Smooth muscle cell (in vitro differentiated cells): ENCODE data around the gene KLF13. TPM values are rescaled to one million over a fixed set of nuclear protein-coding genes. Genes with fewer than 3 reads are reported as not detected.

Experiments used
- DNase-seq: peaks from one replicate; lab custom pipeline; 2025; ENCODE audit not compliant: unreplicated experiment; lab: John Stamatoyannopoulos, UW
- H2AFZ ChIP-seq: fragments of 200-600 bp; sonication (generic); 2 replicates; pipeline ENCODE4 v1.6.0; 2016; ENCODE audit warnings: antibody characterized with exemption, low read depth, mild to moderate bottlenecking
- H3F3A ChIP-seq: fragments of 200-600 bp; sonication (generic); 2 replicates; pipeline ENCODE4 v1.6.0; 2017; ENCODE audit warnings: antibody characterized with exemption, low read depth
- H3K27ac ChIP-seq: fragments of 200-600 bp; sonication (generic); 2 replicates; pipeline ENCODE4 v1.5.1; 2016; ENCODE audit warnings: low read depth, mild to moderate bottlenecking
- H3K27me3 ChIP-seq: fragments of 200-600 bp; sonication (generic); 2 replicates; pipeline ENCODE4 v1.6.1; 2016; ENCODE audit warnings: low read depth, mild to moderate bottlenecking
- H3K36me3 ChIP-seq: fragments of 200-600 bp; sonication (generic); 2 replicates; pipeline ENCODE4 v1.5.1; 2016; ENCODE audit warnings: low read depth
- H3K4me1 ChIP-seq: fragments of 200-600 bp; sonication (generic); 2 replicates; pipeline ENCODE4 v1.5.1; 2016; ENCODE audit warnings: low read depth
- H3K4me2 ChIP-seq: fragments of 200-600 bp; sonication (generic); 2 replicates; pipeline ENCODE4 v1.6.0; 2016; ENCODE audit warnings: mild to moderate bottlenecking
- H3K4me3 ChIP-seq: fragments of 200-600 bp; sonication (generic); 2 replicates; pipeline ENCODE4 v1.5.1; 2016; ENCODE audit warnings: mild to moderate bottlenecking
- H3K79me2 ChIP-seq: fragments of 200-600 bp; sonication (generic); 2 replicates; pipeline ENCODE4 v1.6.0; 2016; ENCODE audit warnings: low read depth, mild to moderate bottlenecking
- H3K9ac ChIP-seq: fragments of 200-600 bp; sonication (generic); 2 replicates; pipeline ENCODE4 v1.6.0; 2016; ENCODE audit warnings: low read depth
- H3K9me3 ChIP-seq: fragments of 200-600 bp; sonication (generic); replicated peaks from 2 replicates; pipeline ENCODE4 v1.5.1; 2016; ENCODE audit warnings: low read depth
- H4K20me1 ChIP-seq: fragments of 200-600 bp; sonication (generic); 2 replicates; pipeline ENCODE4 v1.6.0; 2016; ENCODE audit warnings: low read depth
- WGBS: methylation state at CpG from one replicate; pipeline ENCODE4 v1.1.7; 2016; ENCODE audit warnings: low lambda C conversion rate; 5-methylcytosine and 5-hydroxymethylcytosine counted together
- polyA plus RNA-seq: library from polyadenylated mRNA; unstranded; fragments of >200 nt; fragmentation: Nextera tagmentation; extraction: Ambion mirVana; gene quantifications from 2 replicates; pipeline ENCODE4 v1.2.1, GENCODE V29; 2016
- total RNA-seq: library from RNA; depleted of rRNA; stranded (reverse); fragments of >200 nt; gene quantifications from 2 replicates; pipeline ENCODE4 v1.2.3, GENCODE V29; 2014
- TF ChIP-seq, protein P1 (sequence below): fragments of 200-600 bp; sonication (generic); IDR thresholded peaks from 2 replicates; pipeline ENCODE4 v1.5.1; 2017; ENCODE audit warnings: borderline replicate concordance, mild to moderate bottlenecking, antibody characterized with exemption; ENCODE audit not compliant: insufficient read depth, poor library complexity, severe bottlenecking

Gene KLF13
- total and polyA plus RNA-seq, 2 experiments from 2014 or later: 42.1 to 74.2 TPM

DNA sequence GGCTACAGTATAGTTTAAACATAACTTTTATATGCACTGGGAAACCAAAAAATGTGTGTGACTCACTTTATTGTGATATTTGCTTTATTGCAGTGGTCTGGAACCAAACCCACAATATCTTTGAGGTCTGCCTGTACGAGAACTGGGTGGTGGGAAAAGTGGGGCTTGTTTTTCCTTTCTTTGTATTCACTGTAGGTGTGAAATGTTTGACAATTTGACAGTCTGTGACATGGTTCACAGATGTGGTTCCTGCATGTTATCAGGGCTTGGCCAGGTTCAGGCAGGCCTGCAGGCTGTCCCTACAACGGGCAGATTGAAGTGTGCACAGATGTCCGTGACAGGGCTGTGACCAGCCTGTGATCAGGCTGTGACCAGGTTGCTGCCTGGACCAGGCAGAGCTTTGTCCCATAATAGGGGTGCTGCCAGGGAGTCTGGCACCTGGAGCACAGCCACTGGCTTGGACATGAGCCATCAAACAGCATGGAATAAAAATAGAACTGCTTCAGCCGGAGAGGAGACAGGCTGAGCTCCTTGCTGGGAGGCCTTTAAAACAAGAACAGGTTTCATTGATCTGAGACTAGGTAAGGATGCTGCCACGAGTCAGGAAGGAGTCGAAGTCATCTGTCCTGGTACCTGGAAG is 61.0 kb downstream of the KLF13 start:
- peak overlapping the region; percentile 51 for H3K27ac ChIP-seq

DNA sequence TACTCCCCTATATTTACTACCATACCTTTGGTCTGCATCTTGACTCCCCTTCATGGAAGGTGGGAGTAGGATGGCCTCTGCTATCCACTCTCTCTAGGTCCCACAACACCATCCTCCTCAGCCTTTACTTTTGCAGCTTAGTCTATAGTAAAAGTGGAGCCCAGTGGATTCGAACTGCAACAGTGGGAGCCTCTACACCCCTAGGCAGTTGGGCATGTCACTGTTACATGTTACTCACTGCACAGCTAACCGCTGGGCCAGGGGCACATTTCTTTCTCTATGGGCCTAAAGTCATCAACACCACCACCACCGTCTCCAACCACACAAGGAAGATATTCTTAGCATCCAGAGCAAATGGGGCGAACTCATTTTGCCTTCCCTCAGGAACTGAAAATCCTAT is 62.9 kb downstream of the KLF13 start:
- Histone ChIP-seq H3F3A (peaks cover 15% of the 10 kb centered on the region), H3K27me3 (no peaks in the 10 kb centered on the region), H3K4me2 (no peak overlapping the region), H3K4me1 (no peaks in the 10 kb centered on the region), H3K27ac (peak overlapping the region; percentile 81), H3K9ac (no peak overlapping the region), H3K79me2 (no peaks in the 10 kb centered on the region), H3K36me3 (no peaks in the 10 kb centered on the region), H3K9me3 (no peaks in the 10 kb centered on the region), H4K20me1 (no peaks in the 10 kb centered on the region), H2AFZ (no peak overlapping the region), H3K4me3 (no peak overlapping the region)
- 97% methylated on average over 4 of the region's 4 CpGs for WGBS
- no peak for DNase-seq
- TF ChIP-seq, protein P1, sequence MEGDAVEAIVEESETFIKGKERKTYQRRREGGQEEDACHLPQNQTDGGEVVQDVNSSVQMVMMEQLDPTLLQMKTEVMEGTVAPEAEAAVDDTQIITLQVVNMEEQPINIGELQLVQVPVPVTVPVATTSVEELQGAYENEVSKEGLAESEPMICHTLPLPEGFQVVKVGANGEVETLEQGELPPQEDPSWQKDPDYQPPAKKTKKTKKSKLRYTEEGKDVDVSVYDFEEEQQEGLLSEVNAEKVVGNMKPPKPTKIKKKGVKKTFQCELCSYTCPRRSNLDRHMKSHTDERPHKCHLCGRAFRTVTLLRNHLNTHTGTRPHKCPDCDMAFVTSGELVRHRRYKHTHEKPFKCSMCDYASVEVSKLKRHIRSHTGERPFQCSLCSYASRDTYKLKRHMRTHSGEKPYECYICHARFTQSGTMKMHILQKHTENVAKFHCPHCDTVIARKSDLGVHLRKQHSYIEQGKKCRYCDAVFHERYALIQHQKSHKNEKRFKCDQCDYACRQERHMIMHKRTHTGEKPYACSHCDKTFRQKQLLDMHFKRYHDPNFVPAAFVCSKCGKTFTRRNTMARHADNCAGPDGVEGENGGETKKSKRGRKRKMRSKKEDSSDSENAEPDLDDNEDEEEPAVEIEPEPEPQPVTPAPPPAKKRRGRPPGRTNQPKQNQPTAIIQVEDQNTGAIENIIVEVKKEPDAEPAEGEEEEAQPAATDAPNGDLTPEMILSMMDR: no peak

More for the DNA sequence above, 61.0 kb downstream of the KLF13 start:
- Histone ChIP-seq H3K9ac (no peak overlapping the region), H3F3A (peaks cover 15% of the 10 kb centered on the region), H3K4me2 (no peak overlapping the region), H3K27me3 (no peaks in the 10 kb centered on the region), H3K4me1 (no peaks in the 10 kb centered on the region), H3K4me3 (no peak overlapping the region), H3K79me2 (no peaks in the 10 kb centered on the region), H3K9me3 (no peaks in the 10 kb centered on the region), H4K20me1 (no peaks in the 10 kb centered on the region), H3K36me3 (no peaks in the 10 kb centered on the region), H2AFZ (no peak overlapping the region)
- TF ChIP-seq, protein P1: no peak
- 41% methylated on average over 6 of the region's 6 CpGs for WGBS
- DNase-seq: no peak

DNA sequence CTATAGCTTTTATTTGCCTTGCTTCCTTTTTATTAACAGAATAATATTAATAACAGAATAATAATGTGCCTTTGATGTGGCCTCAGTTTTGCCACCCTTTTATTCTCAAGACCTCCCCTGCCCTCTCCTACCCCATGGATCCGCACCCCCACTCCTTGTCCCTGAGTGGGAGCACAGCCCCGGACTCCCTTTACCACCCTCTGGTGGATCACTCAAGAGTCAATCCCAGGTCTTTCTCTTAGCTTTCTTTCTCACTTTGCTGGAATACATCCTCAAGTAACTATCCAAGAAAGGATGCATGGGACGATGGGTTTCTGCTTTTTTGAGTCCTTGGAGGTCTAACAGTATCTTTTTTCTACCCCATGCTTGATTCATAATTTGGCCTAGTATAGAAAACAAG is 63.4 kb downstream of the KLF13 start:
- Histone ChIP-seq H3K9me3 (no peaks in the 10 kb centered on the region), H3K27me3 (no peaks in the 10 kb centered on the region), H3F3A (peaks cover 15% of the 10 kb centered on the region), H3K4me2 (no peak overlapping the region), H3K27ac (peak overlapping the region; percentile 81), H3K9ac (no peak overlapping the region), H2AFZ (no peak overlapping the region), H4K20me1 (no peaks in the 10 kb centered on the region), H3K4me3 (no peak overlapping the region), H3K79me2 (no peaks in the 10 kb centered on the region), H3K36me3 (no peaks in the 10 kb centered on the region), H3K4me1 (no peaks in the 10 kb centered on the region)
- DNase-seq: no peak
- TF ChIP-seq, protein P1: no peak
- WGBS: 97% methylated on average over 3 of the region's 3 CpGs
